Muscle of leg (tissue), 11 donors: Measurements from ENCODE around the gene ZNF728. TPM values are rescaled to one million over a fixed set of nuclear protein-coding genes. Genes with fewer than 3 reads are reported as not detected.
"Not testable (repeated sequence)": the region's sequence is repeated elsewhere in the genome, so short reads cannot be mapped to it uniquely, and the experiment has no call there.

ENCODE experiments used
- DNase-seq: peaks from one replicate; pipeline ENCODE4 v3.0.0; 2013
- H3K27ac ChIP-seq: one replicate; pipeline ENCODE4 v1.5.1; 2013; ENCODE audit warnings: mild to moderate bottlenecking, low read length, control low read depth
- H3K27me3 ChIP-seq: one replicate; pipeline ENCODE4 v1.6.1; 2013; ENCODE audit warnings: low read length; ENCODE audit not compliant: control insufficient read depth, insufficient read depth
- H3K36me3 ChIP-seq: one replicate; pipeline ENCODE4 v1.6.1; 2013; ENCODE audit warnings: low read length; ENCODE audit not compliant: control insufficient read depth, insufficient read depth
- H3K4me1 ChIP-seq: one replicate; pipeline ENCODE4 v1.6.1; 2013; ENCODE audit warnings: low read length; ENCODE audit not compliant: control insufficient read depth, insufficient read depth
- H3K4me3 ChIP-seq: one replicate; pipeline ENCODE4 v1.5.1; 2013; ENCODE audit warnings: low read length, control low read depth
- H3K9me3 ChIP-seq: replicated peaks from 2 replicates; pipeline ENCODE4 v1.6.1; 2013; ENCODE audit warnings: low read depth, low read length; ENCODE audit not compliant: control insufficient read depth
- WGBS: methylation state at CpG from one replicate; pipeline ENCODE4 v1.1.5; 2013; ENCODE audit warnings: missing lambda C conversion rate; ENCODE audit not compliant: insufficient coverage; 5-methylcytosine and 5-hydroxymethylcytosine counted together
- polyA plus RNA-seq, 8 donors: library from polyadenylated mRNA; unstranded; fragments of 120-200 nt; gene quantifications; one replicate each; pipeline versions ENCODE4 v1.2.1 to v1.2.3, GENCODE V29; 2013; ENCODE audit warnings: inconsistent platforms in 1 of 8, low replicate concordance in 1 of 8; ENCODE audit not compliant: insufficient read length in 8 of 8, insufficient read depth in 1 of 8
- total RNA-seq: library from RNA; stranded (reverse); fragments of 120-200 nt; gene quantifications from one replicate; pipeline ENCODE4 v1.2.4, GENCODE V29; 2013

Gene ZNF728
- total and polyA plus RNA-seq, 9 donors = 0.08 to 0.19 (median 0.09) TPM; not detected in 6

GRCh38 chr19:22935151-22935550, 67.8 kb downstream of the ZNF728 start:
- Histone ChIP-seq H3K4me1 (no peaks in the 10 kb centered on the region), H3K27ac (no peak overlapping the region), H3K27me3 (no peaks in the 10 kb centered on the region), H3K4me3 (no peak overlapping the region), H3K9me3 (peaks cover 27% of the 10 kb centered on the region), H3K36me3 (no peaks in the 10 kb centered on the region)
- no CpG with 5 or more reads among the region's 2 CpGs for WGBS
- no peak for DNase-seq

GRCh38 chr19:22927576-22927975, 75.4 kb downstream of the ZNF728 start:
- H3K4me3 ChIP-seq, H3K36me3 ChIP-seq, H3K27ac ChIP-seq, H3K27me3 ChIP-seq, H3K4me1 ChIP-seq, DNase-seq: not testable (repeated sequence)
- 95% methylated on average over 8 of the region's 34 CpGs for WGBS
- peaks cover 27% of the 10 kb centered on the region for H3K9me3 ChIP-seq

- H3K27ac ChIP-seq, H3K4me3 ChIP-seq, DNase-seq, H3K4me1 ChIP-seq, H3K36me3 ChIP-seq, H3K27me3 ChIP-seq: not testable (repeated sequence)
- H3K9me3 ChIP-seq = peaks cover 28% of the 10 kb centered on the region
- WGBS = 95% methylated on average over 26 of the region's 41 CpGs
Measured at GRCh38 chr19:22925181-22925580, 77.8 kb downstream of the ZNF728 start.

Other genes with a start within 250 kb of the ZNF728 start
- gene ZNF99, start 219.0 kb downstream of the ZNF728 start, total RNA-seq = 0.22 TPM
- under 1 TPM; 0.09 to 0.28 (median 0.19) TPM for gene ZNF99, start 219.0 kb downstream of the ZNF728 start, polyA plus RNA-seq
- not detected for gene ZNF723, start 170.9 kb downstream of the ZNF728 start, total RNA-seq
- gene ZNF723, start 170.9 kb downstream of the ZNF728 start, polyA plus RNA-seq = under 1 TPM in 2 of 8 donors, not detected in 6; 0.09 to 0.50 TPM
- gene ZNF730, start 113.8 kb upstream of the ZNF728 start, total RNA-seq = 3.5 TPM
- gene ZNF730, start 113.8 kb upstream of the ZNF728 start, polyA plus RNA-seq = 1 to 10 TPM; 1.8 to 4.6 (median 2.8) TPM
- 6.6 TPM for gene ZNF724, start 247.2 kb upstream of the ZNF728 start, total RNA-seq
- gene ZNF724, start 247.2 kb upstream of the ZNF728 start, polyA plus RNA-seq = 1 to 10 TPM; 1.1 to 2.8 (median 2.2) TPM